ENCODE measurements around the gene MATR3.

DNA sequence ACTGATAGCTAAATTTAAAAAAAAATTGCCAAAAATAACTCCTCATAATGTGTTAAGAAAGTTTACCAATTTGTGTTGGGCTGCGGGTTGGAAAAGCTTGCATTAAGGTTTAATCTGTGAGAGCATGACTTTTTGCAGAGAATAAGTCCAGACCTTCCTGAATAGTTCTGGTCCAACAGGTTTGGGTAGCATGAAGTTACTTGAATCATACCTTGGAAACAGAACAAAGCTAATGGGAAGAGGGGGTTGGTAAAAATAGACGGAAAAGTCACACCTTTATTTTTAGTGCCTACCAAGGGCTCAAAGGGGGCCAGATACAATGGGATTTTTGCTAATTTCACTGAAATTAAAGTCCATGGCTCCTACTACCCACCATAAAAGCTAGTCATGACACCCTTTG is 17.1 kb upstream of the MATR3 start:
- TF ChIP-seq, protein P1, sequence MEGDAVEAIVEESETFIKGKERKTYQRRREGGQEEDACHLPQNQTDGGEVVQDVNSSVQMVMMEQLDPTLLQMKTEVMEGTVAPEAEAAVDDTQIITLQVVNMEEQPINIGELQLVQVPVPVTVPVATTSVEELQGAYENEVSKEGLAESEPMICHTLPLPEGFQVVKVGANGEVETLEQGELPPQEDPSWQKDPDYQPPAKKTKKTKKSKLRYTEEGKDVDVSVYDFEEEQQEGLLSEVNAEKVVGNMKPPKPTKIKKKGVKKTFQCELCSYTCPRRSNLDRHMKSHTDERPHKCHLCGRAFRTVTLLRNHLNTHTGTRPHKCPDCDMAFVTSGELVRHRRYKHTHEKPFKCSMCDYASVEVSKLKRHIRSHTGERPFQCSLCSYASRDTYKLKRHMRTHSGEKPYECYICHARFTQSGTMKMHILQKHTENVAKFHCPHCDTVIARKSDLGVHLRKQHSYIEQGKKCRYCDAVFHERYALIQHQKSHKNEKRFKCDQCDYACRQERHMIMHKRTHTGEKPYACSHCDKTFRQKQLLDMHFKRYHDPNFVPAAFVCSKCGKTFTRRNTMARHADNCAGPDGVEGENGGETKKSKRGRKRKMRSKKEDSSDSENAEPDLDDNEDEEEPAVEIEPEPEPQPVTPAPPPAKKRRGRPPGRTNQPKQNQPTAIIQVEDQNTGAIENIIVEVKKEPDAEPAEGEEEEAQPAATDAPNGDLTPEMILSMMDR (conservative IDR thresholded peaks at IDR 0.05): no peak
- TF ChIP-seq EZH2 (IDR thresholded peaks at IDR 0.05; ENCODE audit: low read depth): no peak
